ENCODE measurements around the gene SLC66A2.

SLC66A2 gene

DNA sequence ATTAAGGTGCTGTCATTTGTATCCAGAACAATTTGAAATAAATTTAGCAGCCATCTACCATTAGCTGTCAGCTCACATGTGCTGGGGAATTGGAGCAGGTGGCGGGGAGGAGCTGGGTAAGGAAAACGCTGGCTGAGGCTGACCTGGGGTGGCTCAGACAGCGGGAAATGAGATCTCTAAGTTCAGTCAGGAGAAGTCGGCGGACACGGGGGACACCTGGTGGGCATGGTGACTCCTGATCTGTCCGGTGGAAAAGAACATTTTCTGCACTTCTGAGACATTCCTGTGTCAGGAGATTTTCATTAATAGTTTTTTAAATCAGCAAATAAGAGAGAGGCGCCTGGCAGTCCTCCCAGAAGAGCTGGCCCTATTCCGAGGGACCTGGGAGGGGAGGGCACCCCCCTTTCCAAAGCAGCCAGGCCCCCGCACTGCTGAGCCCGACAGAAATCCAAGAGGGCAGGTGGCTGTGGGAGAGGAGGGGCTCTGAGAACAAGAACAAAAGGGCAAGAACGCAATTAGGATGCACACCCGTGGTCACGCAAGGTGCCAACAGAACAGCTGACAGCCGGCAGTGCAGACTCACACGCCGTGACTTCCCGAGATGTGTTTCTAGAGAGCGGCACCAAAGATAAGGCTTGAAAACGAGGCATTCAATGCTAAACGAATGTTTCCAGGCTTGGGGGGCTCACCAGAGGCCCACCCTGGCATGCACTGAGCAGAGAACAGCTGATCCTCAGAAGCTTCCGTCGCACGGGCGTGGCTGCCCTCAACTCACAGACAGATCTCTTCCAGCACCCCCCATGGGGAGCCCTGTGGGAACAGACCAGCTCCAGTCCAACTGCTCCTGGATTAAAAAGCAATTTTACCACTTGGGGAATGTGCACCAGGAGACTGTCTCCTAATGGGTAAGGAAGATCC lies 26.4 kb downstream of the SLC66A2 start:
- Histone ChIP-seq H3K4me3 (ENCODE audit: low read depth, low read length) (no peak overlapping the region), H3K36me3 (ENCODE audit: control insufficient read depth, insufficient read depth, low read length) (no peaks in the 10 kb centered on the region), H3K9me3 (ENCODE audit: control insufficient read depth, insufficient read depth, low read length) (peaks cover 11% of the 10 kb centered on the region), H3K4me1 (ENCODE audit: control insufficient read depth, insufficient read depth, low read length) (0 out of 2 replicates have a peak, but pooled peaks cover 6% of the 10 kb centered on the region), H3K9ac (ENCODE audit: low read depth, low read length) (no peak overlapping the region), H3K27ac (ENCODE audit: low read depth, low read length) (no peak overlapping the region), H3K27me3 (ENCODE audit: control insufficient read depth, insufficient read depth, low read length) (no peaks in the 10 kb centered on the region)

DNA sequence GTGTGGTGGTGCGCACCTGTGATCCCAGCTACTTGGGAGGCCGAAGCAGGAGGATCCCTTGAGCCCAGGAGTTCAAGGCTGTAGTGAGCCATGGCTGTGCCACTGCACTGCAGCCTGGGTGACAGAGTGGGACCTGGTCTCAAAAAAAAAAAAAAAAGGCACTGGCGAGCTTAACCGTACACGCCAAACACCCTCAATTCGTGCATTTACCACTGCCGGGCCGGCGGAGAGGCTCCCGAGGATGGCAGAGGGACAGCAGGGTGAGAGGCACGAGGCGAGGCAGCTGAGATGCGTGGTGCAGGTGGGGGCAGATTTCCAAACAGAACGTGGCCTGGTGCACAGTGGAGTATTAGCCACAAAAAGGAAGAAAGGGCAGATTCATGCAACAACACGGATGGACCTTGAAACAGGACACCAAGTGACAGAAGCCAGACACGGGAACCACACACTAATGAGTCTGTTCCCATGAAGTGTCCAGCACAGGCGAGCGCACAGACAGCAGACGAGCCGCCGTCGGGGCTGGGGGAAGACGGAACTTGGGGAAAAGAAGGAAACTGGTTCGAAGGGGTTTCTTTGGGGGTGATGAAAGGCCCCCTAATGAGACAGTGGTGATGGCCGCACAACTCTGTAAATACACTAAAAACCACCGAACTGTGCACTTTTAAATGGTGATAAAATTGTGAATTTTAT lies 27.4 kb downstream of the SLC66A2 start:
- Histone ChIP-seq H3K9ac (ENCODE audit: low read depth, low read length) (no peak overlapping the region), H3K27ac (ENCODE audit: low read depth, low read length) (no peak overlapping the region), H3K36me3 (ENCODE audit: control insufficient read depth, insufficient read depth, low read length) (no peaks in the 10 kb centered on the region), H3K27me3 (ENCODE audit: control insufficient read depth, insufficient read depth, low read length) (no peaks in the 10 kb centered on the region), H3K4me1 (ENCODE audit: control insufficient read depth, insufficient read depth, low read length) (0 out of 2 replicates have a peak, but pooled peaks cover 6% of the 10 kb centered on the region), H3K9me3 (ENCODE audit: control insufficient read depth, insufficient read depth, low read length) (peaks cover under 1% of the 10 kb centered on the region; the same call in 1 of the 2 replicates), H3K4me3 (ENCODE audit: low read depth, low read length) (no peak overlapping the region)

DNA sequence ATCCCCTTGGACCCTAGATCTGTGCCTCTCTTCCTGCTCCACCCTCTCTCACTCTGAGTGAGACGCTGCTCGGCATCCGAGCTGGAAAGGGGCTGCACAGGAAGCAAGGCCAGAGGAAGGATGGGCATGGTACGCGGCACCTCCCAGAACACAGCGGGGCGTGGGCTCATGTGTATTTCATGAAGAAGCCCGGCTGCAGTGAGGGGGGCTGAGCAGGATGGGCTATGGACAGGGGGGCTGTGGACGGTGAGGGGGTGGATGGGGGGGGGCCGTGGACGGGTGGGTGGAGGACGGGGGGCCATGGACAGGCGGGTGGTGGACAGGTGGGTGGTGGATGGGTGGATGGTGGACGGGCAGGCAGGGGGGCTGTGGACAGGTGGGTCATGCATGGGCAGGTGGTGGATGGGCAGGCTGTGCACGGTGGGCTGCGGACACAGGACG lies 28.5 kb downstream of the SLC66A2 start:
- H3K4me1 ChIP-seq (ENCODE audit: control insufficient read depth, insufficient read depth, low read length), result 0 out of 2 replicates have a peak, but pooled peaks cover 6% of the 10 kb centered on the region
- no peak overlapping the region for H3K4me3 ChIP-seq (ENCODE audit: low read depth, low read length)
- no peaks in the 10 kb centered on the region for H3K36me3 ChIP-seq (ENCODE audit: control insufficient read depth, insufficient read depth, low read length)
- no peak overlapping the region for H3K27ac ChIP-seq (ENCODE audit: low read depth, low read length)
- no peaks in the 10 kb centered on the region for H3K27me3 ChIP-seq (ENCODE audit: control insufficient read depth, insufficient read depth, low read length)
- H3K9ac ChIP-seq (ENCODE audit: low read depth, low read length), result no peak overlapping the region
- H3K9me3 ChIP-seq (ENCODE audit: control insufficient read depth, insufficient read depth, low read length), result no peaks in the 10 kb centered on the region

DNA sequence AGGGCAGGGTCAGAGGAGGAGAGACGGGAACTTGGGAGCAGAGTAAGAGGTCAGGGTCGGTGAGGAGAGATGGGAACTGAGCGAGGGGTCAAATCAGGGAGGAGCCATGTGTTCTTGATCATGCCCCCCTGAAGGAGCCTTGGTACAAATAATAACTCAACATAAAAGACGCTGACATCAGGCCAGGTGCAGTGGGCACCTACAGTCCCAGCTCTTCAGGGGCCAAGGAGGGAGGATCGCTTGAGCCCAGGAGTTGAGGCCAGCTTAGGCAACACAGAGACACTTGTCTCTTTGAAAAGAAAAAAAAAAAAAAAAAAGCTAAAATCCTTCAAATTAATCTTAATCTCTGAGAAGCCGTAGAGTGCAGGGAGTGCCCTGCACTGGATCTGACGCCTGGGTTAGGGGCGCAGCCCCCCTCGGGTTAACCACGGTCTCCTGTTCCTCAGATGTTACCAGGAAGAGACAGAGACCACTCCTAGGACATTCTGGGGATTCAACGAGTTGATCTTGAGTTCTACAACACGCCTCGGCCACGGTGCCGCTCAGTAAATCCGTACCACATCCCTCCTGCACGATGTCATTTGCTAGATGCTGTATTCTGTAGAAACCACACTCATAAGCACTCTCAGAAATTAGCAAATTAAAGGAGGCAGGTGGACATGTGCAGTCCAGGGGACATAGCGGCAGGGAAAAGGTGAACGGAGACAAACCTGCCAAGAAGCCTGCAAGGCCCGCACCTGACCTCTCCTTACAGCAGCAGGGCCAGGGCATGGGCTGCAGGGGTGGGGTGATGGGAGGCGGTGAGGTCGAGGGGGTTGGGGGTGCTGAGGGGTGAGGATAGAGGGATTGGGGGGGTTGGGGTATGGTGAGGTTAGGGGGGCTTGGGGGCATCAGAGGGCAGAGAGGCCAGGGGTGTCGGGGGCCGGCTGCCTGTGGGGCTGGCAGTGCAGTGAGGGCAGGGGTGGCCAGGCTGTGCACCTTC lies 29.2 kb downstream of the SLC66A2 start:
- H3K36me3 ChIP-seq (ENCODE audit: control insufficient read depth, insufficient read depth, low read length), result no peaks in the 10 kb centered on the region
- H3K9me3 ChIP-seq (ENCODE audit: control insufficient read depth, insufficient read depth, low read length), result no peaks in the 10 kb centered on the region
- no peak overlapping the region for H3K27ac ChIP-seq (ENCODE audit: low read depth, low read length)
- H3K4me3 ChIP-seq (ENCODE audit: low read depth, low read length), result no peak overlapping the region
- no peak overlapping the region for H3K9ac ChIP-seq (ENCODE audit: low read depth, low read length)
- H3K4me1 ChIP-seq (ENCODE audit: control insufficient read depth, insufficient read depth, low read length), result 0 out of 2 replicates have a peak, but pooled peaks cover 6% of the 10 kb centered on the region
- H3K27me3 ChIP-seq (ENCODE audit: control insufficient read depth, insufficient read depth, low read length), result no peaks in the 10 kb centered on the region

DNA sequence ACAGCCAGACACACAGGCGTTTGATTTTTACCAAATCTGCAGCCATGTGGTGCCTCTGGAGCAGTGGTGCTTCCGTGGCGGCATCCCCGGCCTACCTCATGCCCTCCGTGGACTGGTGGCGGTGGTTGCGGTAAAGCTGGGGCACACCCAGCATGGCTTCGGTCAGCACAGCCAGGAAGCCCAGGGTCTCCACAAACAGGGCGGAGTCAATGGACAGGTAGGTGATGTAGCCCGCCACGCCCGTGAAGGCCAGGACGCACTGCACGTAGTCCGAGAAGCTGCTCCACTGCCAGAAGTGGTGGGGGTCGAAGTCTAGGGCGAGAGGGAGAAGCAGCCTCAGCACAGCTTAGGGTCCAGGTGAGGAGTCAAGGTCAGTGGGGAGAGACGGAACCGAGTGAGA lies 32.4 kb downstream of the SLC66A2 start:
- no peaks in the 10 kb centered on the region; the same call in 1 of the 2 replicates for H3K4me1 ChIP-seq (ENCODE audit: control insufficient read depth, insufficient read depth, low read length)
- H3K9ac ChIP-seq (ENCODE audit: low read depth, low read length), result no peak overlapping the region
- H3K9me3 ChIP-seq (ENCODE audit: control insufficient read depth, insufficient read depth, low read length), result no peaks in the 10 kb centered on the region
- H3K4me3 ChIP-seq (ENCODE audit: low read depth, low read length), result no peak overlapping the region
- no peaks in the 10 kb centered on the region for H3K36me3 ChIP-seq (ENCODE audit: control insufficient read depth, insufficient read depth, low read length)
- H3K27ac ChIP-seq (ENCODE audit: low read depth, low read length), result no peak overlapping the region
- H3K27me3 ChIP-seq (ENCODE audit: control insufficient read depth, insufficient read depth, low read length), result no peaks in the 10 kb centered on the region

DNA sequence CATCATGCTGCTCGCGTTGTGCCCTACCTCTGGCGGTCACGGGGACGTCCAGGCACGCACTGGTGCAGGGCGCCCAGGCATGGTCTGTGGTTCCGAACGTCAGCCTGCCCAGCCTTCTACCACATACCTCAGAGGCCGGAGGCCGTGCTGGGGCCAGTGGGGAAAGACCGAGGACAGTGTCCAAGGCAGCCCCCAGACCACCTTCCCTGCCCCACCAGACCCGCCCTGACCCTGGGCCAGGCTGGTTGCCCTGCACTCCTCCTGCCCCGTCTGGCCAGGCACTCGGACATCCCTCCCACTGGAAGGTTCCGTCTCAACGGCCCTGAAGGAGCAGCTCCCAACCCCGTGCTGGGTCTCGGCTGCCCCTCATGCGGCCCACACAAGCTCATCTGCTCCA lies 32.8 kb downstream of the SLC66A2 start:
- no peak overlapping the region for H3K27ac ChIP-seq (ENCODE audit: low read depth, low read length)
- H3K36me3 ChIP-seq (ENCODE audit: control insufficient read depth, insufficient read depth, low read length), result no peaks in the 10 kb centered on the region
- no peaks in the 10 kb centered on the region for H3K27me3 ChIP-seq (ENCODE audit: control insufficient read depth, insufficient read depth, low read length)
- no peaks in the 10 kb centered on the region for H3K9me3 ChIP-seq (ENCODE audit: control insufficient read depth, insufficient read depth, low read length)
- no peaks in the 10 kb centered on the region; the same call in 1 of the 2 replicates for H3K4me1 ChIP-seq (ENCODE audit: control insufficient read depth, insufficient read depth, low read length)
- H3K9ac ChIP-seq (ENCODE audit: low read depth, low read length), result no peak overlapping the region
- no peak overlapping the region for H3K4me3 ChIP-seq (ENCODE audit: low read depth, low read length)

DNA sequence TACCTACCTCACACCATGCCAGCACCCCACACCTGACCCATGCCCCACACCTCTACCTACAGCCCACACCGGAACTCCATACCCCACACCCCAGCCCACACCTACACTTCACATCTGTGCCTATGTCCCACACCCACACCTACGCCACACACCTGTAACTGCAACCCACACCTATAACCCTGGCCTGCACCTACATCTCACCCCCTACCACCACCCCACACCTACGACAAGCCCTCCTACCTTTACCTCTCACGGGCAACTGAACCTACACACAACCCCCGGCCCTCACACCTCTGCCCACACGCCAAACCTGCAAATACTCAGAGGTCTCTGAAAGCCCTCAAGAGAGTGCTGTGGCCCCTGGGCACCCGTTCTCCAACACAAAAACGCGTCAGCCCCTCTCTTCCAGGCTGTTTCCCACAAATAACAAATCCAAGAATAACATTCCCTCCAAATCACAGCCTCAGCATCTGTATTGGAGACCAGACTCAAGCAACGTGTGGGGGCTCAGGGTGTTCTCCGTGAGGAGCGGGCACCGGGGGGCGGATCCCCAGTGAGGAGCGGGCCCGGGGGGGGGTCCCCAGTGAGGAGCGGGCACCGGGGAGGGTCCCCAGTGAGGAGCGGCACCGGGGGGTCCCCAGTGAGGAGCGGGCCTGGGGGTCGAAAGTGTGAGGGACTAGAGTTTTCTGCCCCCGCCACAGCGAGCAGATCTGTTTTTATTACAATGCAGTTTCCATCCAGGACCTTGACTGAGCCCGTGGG lies 33.4 kb downstream of the SLC66A2 start:
- no peak overlapping the region for H3K9ac ChIP-seq (ENCODE audit: low read depth, low read length)
- H3K27me3 ChIP-seq (ENCODE audit: control insufficient read depth, insufficient read depth, low read length), result no peaks in the 10 kb centered on the region
- no peaks in the 10 kb centered on the region; the same call in 1 of the 2 replicates for H3K4me1 ChIP-seq (ENCODE audit: control insufficient read depth, insufficient read depth, low read length)
- H3K27ac ChIP-seq (ENCODE audit: low read depth, low read length), result no peak overlapping the region
- no peak overlapping the region for H3K4me3 ChIP-seq (ENCODE audit: low read depth, low read length)
- H3K36me3 ChIP-seq (ENCODE audit: control insufficient read depth, insufficient read depth, low read length), result no peaks in the 10 kb centered on the region
- H3K9me3 ChIP-seq (ENCODE audit: control insufficient read depth, insufficient read depth, low read length), result no peaks in the 10 kb centered on the region

DNA sequence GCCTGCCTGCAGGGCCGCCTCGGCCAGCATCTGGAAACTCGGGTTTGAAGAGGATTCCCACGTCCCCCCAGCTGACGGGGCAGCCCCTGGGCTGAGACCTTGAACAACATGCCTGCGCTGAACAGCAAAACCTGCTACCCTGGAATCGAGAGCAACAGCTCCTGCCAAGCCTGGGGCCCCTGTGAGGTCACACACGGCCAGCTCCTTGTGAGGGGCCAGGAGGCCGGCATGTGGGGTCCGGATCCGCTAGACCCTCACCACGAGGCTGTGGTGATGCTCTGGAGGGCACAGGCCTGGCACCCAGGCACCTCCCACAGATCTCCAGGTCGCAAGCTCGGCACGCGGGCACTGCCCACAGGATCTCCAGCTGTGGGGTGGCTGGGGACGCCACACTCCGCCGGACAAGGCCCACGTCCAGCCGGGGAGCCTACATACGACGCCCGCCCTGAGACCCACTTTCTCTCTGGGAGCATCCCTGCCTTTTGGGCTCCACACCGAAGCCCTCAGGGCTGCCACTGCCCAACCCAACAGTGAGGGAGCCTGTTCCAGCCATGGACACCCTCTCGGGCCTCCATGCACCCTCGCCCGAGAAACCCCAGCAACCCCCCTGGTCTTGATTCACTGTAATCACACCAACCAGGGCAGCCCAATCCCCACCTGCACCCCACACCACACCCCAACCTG lies 34.1 kb downstream of the SLC66A2 start:
- no peak overlapping the region for H3K27ac ChIP-seq (ENCODE audit: low read depth, low read length)
- no peaks in the 10 kb centered on the region; the same call in 1 of the 2 replicates for H3K4me1 ChIP-seq (ENCODE audit: control insufficient read depth, insufficient read depth, low read length)
- no peak overlapping the region for H3K4me3 ChIP-seq (ENCODE audit: low read depth, low read length)
- no peak overlapping the region for H3K9ac ChIP-seq (ENCODE audit: low read depth, low read length)
- no peaks in the 10 kb centered on the region for H3K9me3 ChIP-seq (ENCODE audit: control insufficient read depth, insufficient read depth, low read length)
- H3K27me3 ChIP-seq (ENCODE audit: control insufficient read depth, insufficient read depth, low read length), result no peaks in the 10 kb centered on the region
- H3K36me3 ChIP-seq (ENCODE audit: control insufficient read depth, insufficient read depth, low read length), result no peaks in the 10 kb centered on the region

DNA sequence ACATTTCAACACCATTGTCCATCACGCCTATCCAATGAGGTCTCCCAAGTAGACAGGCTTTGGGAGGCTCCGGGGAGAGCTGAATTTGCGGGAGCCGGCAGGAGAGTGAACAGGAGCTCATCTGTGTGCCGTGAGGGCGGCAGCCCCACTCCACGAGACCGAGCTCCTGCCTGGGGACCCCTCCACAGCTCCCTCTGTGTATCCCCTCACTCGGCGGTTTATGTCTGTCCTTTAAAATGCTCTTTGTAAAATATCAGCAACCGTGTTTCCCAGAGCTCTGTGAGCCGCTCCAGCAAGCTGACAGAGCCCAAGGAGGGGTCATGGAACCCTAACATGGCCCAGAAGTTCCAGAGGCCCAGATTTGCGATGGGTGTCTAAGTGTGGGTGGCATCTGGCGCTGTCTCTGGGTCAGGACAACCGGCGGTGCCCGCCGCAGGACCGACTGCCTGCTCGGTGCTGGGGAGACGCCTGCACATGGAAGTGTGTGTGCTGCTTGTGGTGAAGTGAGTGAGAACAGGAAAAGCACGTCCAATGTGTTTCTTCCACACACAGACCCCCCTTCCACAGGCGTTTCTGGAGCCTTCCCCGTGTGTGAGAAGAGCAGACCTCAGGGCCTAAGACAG lies 34.8 kb downstream of the SLC66A2 start:
- Histone ChIP-seq H3K4me1 (ENCODE audit: control insufficient read depth, insufficient read depth, low read length) (no peaks in the 10 kb centered on the region; the same call in 1 of the 2 replicates), H3K9ac (ENCODE audit: low read depth, low read length) (no peak overlapping the region), H3K36me3 (ENCODE audit: control insufficient read depth, insufficient read depth, low read length) (no peaks in the 10 kb centered on the region), H3K27ac (ENCODE audit: low read depth, low read length) (no peak overlapping the region), H3K4me3 (ENCODE audit: low read depth, low read length) (no peak overlapping the region), H3K27me3 (ENCODE audit: control insufficient read depth, insufficient read depth, low read length) (no peaks in the 10 kb centered on the region), H3K9me3 (ENCODE audit: control insufficient read depth, insufficient read depth, low read length) (no peaks in the 10 kb centered on the region)

Data from HUES48 (cell line).